Amniotic epithelial cell (primary cell): ENCODE results near the gene GPER1.
"Not testable (repeated sequence)": the region's sequence is repeated elsewhere in the genome, so short reads cannot be mapped to it uniquely, and the experiment has no call there.

Source experiments
- DNase-seq: peaks from one replicate; pipeline ENCODE4 v3.0.0-alpha.2; 2010; ENCODE audit warnings: low read depth

The GPER1 gene

GRCh38 chr7:1103789-1104515 lies 16.0 kb downstream of the GPER1 start:
- DNase-seq: no peak

DNA sequence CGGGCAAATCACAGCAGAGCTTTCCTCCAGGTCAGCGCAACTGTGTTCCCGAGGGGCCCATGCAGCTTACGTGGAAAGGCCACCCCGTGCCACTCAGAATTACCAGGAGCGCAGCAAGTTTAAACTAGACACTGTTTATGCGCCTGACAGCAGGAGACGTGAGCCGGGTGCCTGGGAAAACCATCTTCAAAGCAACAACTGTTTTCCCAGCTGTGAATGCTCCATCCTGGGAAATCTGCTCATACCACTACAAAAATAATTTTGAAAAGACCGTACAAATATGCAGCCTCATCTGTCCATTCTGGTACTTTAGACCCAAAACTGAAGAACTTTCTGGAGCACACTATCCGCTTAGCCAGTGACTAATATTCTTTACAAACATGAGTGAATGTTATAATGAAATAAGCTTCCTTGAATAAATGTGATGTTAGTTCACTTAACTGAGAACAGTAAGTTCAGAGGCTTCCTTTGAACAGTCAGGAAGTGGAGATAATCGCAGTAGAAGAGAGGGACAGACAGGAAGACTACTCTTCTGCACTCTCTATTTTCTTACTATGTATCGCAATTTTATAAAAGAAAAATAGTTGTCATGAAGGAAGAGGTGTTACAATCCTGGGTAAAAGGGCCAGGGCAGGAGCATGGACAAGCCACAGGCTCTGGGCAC lies 16.7 kb downstream of the GPER1 start:
- DNase-seq: no peak

- no peak for DNase-seq
Observed at GRCh38 chr7:1105189-1105588, 17.3 kb downstream of the GPER1 start.

DNA sequence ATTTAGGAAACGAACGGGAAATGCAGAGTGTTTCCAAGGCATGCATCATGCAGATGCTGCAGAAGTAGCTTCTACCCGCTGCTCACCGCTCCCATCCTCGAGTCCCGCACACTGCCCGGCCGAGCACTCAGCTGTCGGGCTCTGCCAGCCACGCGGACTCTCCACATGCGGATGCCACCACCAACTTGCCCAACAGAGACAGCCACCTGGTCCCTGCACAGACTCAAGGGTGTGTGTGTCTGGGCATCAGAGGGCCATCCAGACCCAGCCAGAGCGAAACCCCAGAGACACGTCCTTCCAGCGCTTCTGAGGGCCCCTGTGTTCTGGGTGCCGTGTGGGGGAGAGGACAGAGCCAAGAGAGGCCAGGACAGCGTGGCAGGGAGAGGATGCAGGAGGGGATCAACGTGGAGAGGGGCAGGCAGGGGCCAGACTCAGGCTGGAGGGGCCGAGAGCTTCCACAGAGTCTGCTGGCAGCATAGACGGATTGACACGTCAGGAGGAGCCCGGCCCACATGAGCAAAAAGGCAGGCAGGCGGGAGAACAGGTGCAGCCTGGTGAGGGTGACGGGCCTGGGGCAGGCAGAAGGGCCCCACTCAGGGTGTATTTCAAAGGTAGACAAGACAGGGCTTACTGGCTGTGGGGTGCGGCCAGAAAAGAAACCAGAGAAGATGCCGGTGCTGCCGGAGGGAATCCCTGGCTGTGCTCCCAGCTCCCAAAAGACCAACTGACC lies 18.3 kb downstream of the GPER1 start:
- DNase-seq: no peak

DNA sequence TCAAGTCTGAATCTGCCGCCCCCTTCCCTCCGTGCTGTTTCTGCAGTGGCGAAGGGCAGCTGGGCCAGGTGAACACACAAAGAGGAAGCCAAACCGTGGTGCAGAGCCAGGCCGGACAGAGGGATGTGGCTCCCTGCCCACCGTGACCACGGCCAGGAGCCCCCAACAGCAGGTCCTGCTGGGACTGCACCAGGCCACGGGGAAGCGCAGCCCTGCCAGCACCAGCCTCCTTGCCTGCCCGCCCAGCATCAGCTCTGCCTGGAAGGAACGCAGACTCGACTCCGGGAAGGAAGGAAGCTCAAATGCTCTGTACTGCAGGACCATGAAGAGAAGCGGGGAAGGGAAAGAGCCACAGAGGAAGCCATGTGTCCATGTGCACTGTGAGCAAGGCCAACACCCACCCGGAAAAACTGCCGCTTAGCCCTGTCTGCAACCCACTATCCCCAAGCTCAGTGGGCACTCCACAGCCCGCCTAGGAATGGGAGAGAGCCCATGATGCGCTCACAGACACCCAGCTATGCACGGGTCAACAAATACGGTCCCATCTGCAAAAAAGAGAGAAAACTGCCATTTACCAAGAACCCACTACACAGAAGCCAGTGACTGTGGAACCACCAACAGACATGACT lies 19.0 kb downstream of the GPER1 start:
- DNase-seq: no peak

DNA sequence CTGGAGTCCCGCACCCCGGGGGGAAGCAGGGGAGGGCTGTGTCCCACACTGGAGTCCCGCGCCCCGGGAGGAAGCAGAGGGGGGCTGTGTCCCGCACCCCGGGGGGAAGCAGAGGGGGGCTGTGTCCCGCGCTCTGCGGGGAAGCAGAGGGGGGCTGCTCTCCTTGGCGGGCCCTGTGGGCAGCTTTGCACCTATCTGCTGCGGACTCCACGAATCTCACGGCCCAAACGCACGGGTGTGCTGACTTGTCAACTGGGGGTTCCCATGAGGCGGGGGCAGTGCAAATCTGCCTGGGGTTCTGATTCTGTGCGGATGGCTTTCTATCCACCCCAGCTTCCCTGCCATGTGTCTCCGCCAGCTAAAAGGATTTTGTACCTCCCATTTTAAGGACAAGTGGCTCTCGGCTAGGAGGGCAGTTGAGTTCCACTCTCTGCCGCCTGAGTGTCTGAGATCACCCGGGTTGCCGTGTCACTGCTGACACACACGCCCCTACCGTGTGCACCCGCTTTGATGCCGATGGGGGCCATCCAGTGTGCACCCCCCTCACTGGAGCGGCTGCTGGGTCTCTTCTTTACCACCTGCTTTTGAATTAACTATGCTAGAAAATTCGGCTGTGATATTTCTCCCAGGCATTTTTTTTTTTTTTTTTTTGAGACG lies 20.5 kb downstream of the GPER1 start:
- DNase-seq: no peak

DNA sequence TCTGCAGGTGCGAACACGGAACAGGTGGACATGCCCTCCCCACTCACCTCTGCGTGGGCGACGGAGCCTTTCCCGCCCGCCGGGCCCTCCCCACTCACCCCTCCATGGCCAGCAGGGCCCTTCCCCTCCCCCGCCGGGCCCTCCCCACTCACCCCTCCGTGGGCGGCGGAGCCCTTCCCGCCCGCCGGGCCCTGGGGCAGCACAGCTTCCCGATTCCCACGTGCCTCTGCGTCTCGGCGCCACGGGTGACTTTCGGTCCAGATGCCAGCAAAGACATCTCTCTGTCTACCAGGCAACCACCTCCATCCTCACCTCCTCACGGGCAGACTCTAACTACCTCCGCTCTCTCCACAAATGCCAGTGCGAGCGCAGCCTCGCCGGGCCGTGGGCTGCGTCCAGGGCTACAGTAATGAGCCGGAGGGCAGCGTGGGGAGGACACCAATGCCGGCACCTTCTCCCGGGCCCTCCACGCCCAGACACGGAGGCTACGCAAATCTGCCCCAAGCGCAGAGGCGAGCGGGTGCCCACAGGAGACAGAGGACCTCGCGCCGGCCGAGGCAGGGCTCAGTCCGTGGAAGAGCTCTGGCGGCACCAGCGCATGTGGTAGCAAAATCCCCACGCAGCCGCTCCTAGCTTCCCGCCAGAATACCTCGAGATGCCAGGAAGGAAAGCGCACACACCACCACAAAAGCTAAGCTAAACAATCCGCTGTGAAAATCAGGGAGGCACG lies 21.8 kb downstream of the GPER1 start:
- DNase-seq: no peak

- DNase-seq: no peak
Observed at GRCh38 chr7:1110358-1110757, 22.4 kb downstream of the GPER1 start.

GRCh38 chr7:1111156-1111555 lies 23.2 kb downstream of the GPER1 start:
- DNase-seq: no peak

- no peak for DNase-seq
Observed at GRCh38 chr7:1112109-1112508, 24.2 kb downstream of the GPER1 start.

GRCh38 chr7:1112625-1113547 lies 25.0 kb downstream of the GPER1 start:
- DNase-seq: no peak

DNA sequence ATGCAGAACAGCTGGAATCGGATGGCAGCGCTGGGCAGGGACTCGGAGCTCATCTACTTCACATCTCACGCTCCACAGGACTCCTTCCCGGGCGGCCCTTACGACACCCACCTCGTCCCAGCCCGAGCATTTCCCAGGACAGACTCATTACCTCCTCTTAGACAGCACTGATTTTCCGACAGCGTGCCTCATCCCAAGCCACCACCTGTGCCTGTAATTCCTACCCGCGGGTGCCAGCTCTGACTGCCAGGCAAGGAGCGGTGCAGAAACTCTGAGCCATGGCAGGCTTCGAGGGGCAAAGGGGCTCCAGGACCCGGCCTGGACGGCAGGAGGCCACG lies 25.6 kb downstream of the GPER1 start:
- DNase-seq: no peak

GRCh38 chr7:1114088-1114487 lies 26.2 kb downstream of the GPER1 start:
- DNase-seq: no peak

GRCh38 chr7:1114505-1114904 lies 26.6 kb downstream of the GPER1 start:
- no peak for DNase-seq

GRCh38 chr7:1115171-1116045 lies 27.5 kb downstream of the GPER1 start:
- DNase-seq: not testable (repeated sequence)

- not testable (repeated sequence) for DNase-seq
Observed at GRCh38 chr7:1116383-1117008, 28.6 kb downstream of the GPER1 start.

GRCh38 chr7:1117321-1117928 lies 29.5 kb downstream of the GPER1 start:
- no peak for DNase-seq

GRCh38 chr7:1119201-1119600 lies 31.3 kb downstream of the GPER1 start:
- no peak for DNase-seq

- DNase-seq: no peak
Observed at GRCh38 chr7:1120791-1121190, 32.9 kb downstream of the GPER1 start.
